PC-3 (cell line): ENCODE measurements around the gene MFSD6L. TPM values are rescaled to one million over a fixed set of nuclear protein-coding genes. Genes with fewer than 3 reads are reported as not detected.

Experiments used
- ATAC-seq: fragments of 200-7000 bp; cut with Tn5 transposase; 2 replicates; pipeline ENCODE4 v1.9.1; 2020; ENCODE audit warnings: mild to moderate bottlenecking, moderate library complexity
- BruUV-seq: library from RNA; stranded (reverse); fragments of 400-500 nt; replicated peaks from 2 replicates; lab custom pipeline; 2021; lab: Mats Ljungman, UMichigan
- CTCF ChIA-PET: fragments of 300-600 bp; sonication (Branson Sonifier 250); formaldehyde crosslinking; loops from one replicate; lab custom pipeline; 2022; ENCODE audit warnings: antibody characterized with exemption; lab: Charles Lee
- POLR2A ChIA-PET: fragments of 300-600 bp; sonication (Branson Sonifier 250); formaldehyde crosslinking; loops from one replicate; lab custom pipeline; 2022; ENCODE audit warnings: antibody characterized with exemption; ENCODE audit not compliant: unreplicated experiment; lab: Charles Lee
- DNase-seq: peaks from one replicate; pipeline ENCODE4 v3.0.0-alpha.2; 2015
- H2AFZ ChIP-seq: fragments of 300-600 bp; sonication (generic); 2 replicates; pipeline ENCODE4 v1.6.0; 2016; ENCODE audit warnings: antibody characterized with exemption, low read length
- H3F3A ChIP-seq: fragments of 300-600 bp; sonication (generic); one replicate; pipeline ENCODE4 v1.6.0; 2017; ENCODE audit warnings: antibody characterized with exemption, low read length, control low read depth, mild to moderate bottlenecking; ENCODE audit not compliant: unreplicated experiment
- H3K27ac ChIP-seq: fragments of 300-600 bp; sonication (generic); 2 replicates; pipeline ENCODE4 v1.5.1; 2016; ENCODE audit warnings: mild to moderate bottlenecking, low read length
- H3K27me3 ChIP-seq: fragments of 300-600 bp; sonication (generic); 2 replicates; pipeline ENCODE4 v1.6.1; 2016; ENCODE audit warnings: low read length, mixed read lengths
- H3K36me3 ChIP-seq: fragments of 300-600 bp; sonication (generic); 2 replicates; pipeline ENCODE4 v1.6.1; 2016; ENCODE audit warnings: low read depth, mixed run types, low read length, mixed read lengths
- H3K4me1 ChIP-seq: fragments of 300-600 bp; sonication (generic); 2 replicates; pipeline ENCODE4 v1.5.1; 2016; ENCODE audit warnings: low read length; ENCODE audit not compliant: insufficient read depth
- H3K4me2 ChIP-seq: fragments of 300-600 bp; sonication (generic); 2 replicates; pipeline ENCODE4 v1.6.0; 2016; ENCODE audit warnings: low read length
- H3K4me3 ChIP-seq: fragments of 300-600 bp; sonication (generic); 2 replicates; pipeline ENCODE4 v1.5.1; 2016; ENCODE audit warnings: mild to moderate bottlenecking, low read length, mixed read lengths
- H3K79me2 ChIP-seq: fragments of 300-600 bp; sonication (generic); 2 replicates; pipeline ENCODE4 v1.6.1; 2017; ENCODE audit warnings: low read length, mixed read lengths
- H3K9ac ChIP-seq: fragments of 300-600 bp; sonication (generic); 2 replicates; pipeline ENCODE4 v1.6.0; 2016; ENCODE audit warnings: mild to moderate bottlenecking, low read length
- H3K9me2 ChIP-seq: fragments of 300-600 bp; sonication (generic); replicated peaks from 2 replicates; pipeline ENCODE4 v1.6.1; 2016; ENCODE audit warnings: mixed run types, low read length, mixed read lengths
- H3K9me3 ChIP-seq: fragments of 300-600 bp; sonication (generic); 2 replicates; pipeline ENCODE4 v1.6.1; 2016; ENCODE audit warnings: low read length, mixed read lengths
- H4K20me1 ChIP-seq: fragments of 300-600 bp; sonication (generic); 2 replicates; pipeline ENCODE4 v1.6.1; 2016; ENCODE audit warnings: low read length, mixed read lengths
- EZH2 ChIP-seq: fragments of 300-600 bp; sonication (generic); IDR thresholded peaks from one replicate; pipeline ENCODE4 v1.6.1; 2017; ENCODE audit warnings: antibody characterized with exemption, mild to moderate bottlenecking, low read length; ENCODE audit not compliant: unreplicated experiment
- EZH2phosphoT487 ChIP-seq: fragments of 300-600 bp; sonication (generic); IDR thresholded peaks from 2 replicates; pipeline ENCODE4 v1.6.1; 2018; ENCODE audit warnings: mild to moderate bottlenecking, antibody characterized with exemption, low read length, borderline replicate concordance
- intact Hi-C: fragments of 100-400 bp; cut with micrococcal nuclease; formaldehyde crosslinking; loops from 2 replicates; pipeline ENCODE4 v1.9.0; 2023
- total RNA-seq: library from RNA; depleted of rRNA; stranded (reverse); fragments of >200 nt; gene quantifications from 2 replicates; pipeline ENCODE4 v1.2.3, GENCODE V29; 2014
- TF ChIP-seq, protein P1 (sequence below): fragments of 300-600 bp; sonication (generic); conservative IDR thresholded peaks from 2 replicates; pipeline ENCODE4 v1.5.1; 2017; ENCODE audit warnings: antibody characterized with exemption, low read depth, mild to moderate bottlenecking, low read length

MFSD6L gene
- total RNA-seq, 1 experiment from 2014 or later: 0.07 TPM

- Histone ChIP-seq H3K4me1 (no peaks in the 10 kb centered on the region), H3K36me3 (no peaks in the 10 kb centered on the region), H3K9me3 (no peaks in the 10 kb centered on the region), H2AFZ (no peak overlapping the region), H3K4me3 (no peak overlapping the region), H3K4me2 (no peak overlapping the region), H3K79me2 (no peaks in the 10 kb centered on the region), H3K27me3 (0 out of 2 replicates have a peak, but pooled peaks cover 14% of the 10 kb centered on the region), H3K27ac (no peak overlapping the region), H3F3A (no peaks in the 10 kb centered on the region), H3K9me2 (no peaks in the 10 kb centered on the region), H3K9ac (no peak overlapping the region), H4K20me1 (no peaks in the 10 kb centered on the region)
- ATAC-seq (no peak), DNase-seq (no peak)
- CTCF ChIA-PET: no interaction called here
- no peak for TF ChIP-seq EZH2
- TF ChIP-seq, protein P1, sequence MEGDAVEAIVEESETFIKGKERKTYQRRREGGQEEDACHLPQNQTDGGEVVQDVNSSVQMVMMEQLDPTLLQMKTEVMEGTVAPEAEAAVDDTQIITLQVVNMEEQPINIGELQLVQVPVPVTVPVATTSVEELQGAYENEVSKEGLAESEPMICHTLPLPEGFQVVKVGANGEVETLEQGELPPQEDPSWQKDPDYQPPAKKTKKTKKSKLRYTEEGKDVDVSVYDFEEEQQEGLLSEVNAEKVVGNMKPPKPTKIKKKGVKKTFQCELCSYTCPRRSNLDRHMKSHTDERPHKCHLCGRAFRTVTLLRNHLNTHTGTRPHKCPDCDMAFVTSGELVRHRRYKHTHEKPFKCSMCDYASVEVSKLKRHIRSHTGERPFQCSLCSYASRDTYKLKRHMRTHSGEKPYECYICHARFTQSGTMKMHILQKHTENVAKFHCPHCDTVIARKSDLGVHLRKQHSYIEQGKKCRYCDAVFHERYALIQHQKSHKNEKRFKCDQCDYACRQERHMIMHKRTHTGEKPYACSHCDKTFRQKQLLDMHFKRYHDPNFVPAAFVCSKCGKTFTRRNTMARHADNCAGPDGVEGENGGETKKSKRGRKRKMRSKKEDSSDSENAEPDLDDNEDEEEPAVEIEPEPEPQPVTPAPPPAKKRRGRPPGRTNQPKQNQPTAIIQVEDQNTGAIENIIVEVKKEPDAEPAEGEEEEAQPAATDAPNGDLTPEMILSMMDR: peak; percentile 37; the same call in 1 of the 2 replicates
- no peak for TF ChIP-seq EZH2phosphoT487
- intact Hi-C loops: no loop called here
- no TSS peak for BruUV-seq
- POLR2A ChIA-PET: no interaction called here
Measured at GRCh38 chr17:8791248-8791909, 7.8 kb downstream of the MFSD6L start.

DNA sequence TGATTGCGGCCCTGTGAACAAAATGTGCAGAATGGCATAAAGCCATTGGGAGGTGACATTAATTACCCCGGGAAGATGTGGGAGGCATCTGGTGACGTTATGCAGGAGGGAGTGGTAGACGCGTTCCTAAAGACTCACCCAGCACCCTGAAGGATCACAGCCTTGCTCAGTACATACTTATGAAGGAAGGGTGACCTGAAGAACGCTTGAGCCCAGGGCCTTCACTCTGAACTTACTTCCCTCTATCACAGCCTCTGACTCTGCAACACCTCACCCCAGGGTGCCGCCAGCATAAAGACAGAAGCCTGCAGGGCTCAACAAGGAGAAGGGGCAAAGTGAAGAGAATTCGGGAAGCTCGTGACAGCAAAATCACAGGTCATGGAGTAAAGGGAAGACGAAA, 9.4 kb downstream of the MFSD6L start:
- Histone ChIP-seq H3K79me2 (no peaks in the 10 kb centered on the region), H3K9me3 (no peaks in the 10 kb centered on the region), H2AFZ (no peak overlapping the region), H3K27me3 (0 out of 2 replicates have a peak, but pooled peaks cover 14% of the 10 kb centered on the region), H3K9ac (no peak overlapping the region), H3K9me2 (no peaks in the 10 kb centered on the region), H3K4me1 (no peaks in the 10 kb centered on the region), H3K4me2 (no peak overlapping the region), H3K27ac (no peak overlapping the region), H3K36me3 (no peaks in the 10 kb centered on the region), H4K20me1 (no peaks in the 10 kb centered on the region), H3K4me3 (no peak overlapping the region), H3F3A (no peaks in the 10 kb centered on the region)
- no peak for DNase-seq
- no TSS peak for BruUV-seq
- ATAC-seq: no peak
- TF ChIP-seq EZH2phosphoT487: no peak
- TF ChIP-seq, protein P1: no peak
- TF ChIP-seq EZH2: no peak
- ChIA-PET CTCF (no interaction called here), POLR2A (no interaction called here)
- intact Hi-C loops: no loop called here

DNA sequence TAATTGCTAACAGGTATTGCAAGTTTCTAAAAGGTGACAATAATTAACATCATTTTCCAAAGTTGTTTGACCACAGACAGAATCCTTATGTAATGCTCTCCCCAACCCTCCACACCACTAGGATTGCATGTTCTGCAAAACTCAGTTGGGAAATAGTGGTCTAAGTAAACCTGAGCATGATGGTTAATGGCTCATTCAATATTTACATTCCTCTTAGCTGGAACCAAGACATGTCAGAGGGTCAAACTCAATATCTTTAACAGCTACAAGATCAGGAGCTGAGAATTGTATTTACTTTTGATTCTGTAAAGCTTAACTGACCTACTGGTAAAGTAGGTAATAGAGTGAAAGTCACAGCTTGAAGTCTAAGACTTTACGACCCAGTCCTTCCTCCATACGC, 10.2 kb downstream of the MFSD6L start:
- Histone ChIP-seq H3K27ac (no peak overlapping the region), H3K4me2 (no peak overlapping the region), H2AFZ (no peak overlapping the region), H3K4me1 (no peaks in the 10 kb centered on the region), H3K9me2 (no peaks in the 10 kb centered on the region), H3K9me3 (no peaks in the 10 kb centered on the region), H3F3A (no peaks in the 10 kb centered on the region), H3K79me2 (no peaks in the 10 kb centered on the region), H3K9ac (no peak overlapping the region), H3K27me3 (0 out of 2 replicates have a peak, but pooled peaks cover 14% of the 10 kb centered on the region), H4K20me1 (no peaks in the 10 kb centered on the region), H3K4me3 (no peak overlapping the region), H3K36me3 (no peaks in the 10 kb centered on the region)
- ChIA-PET CTCF (no interaction called here), POLR2A (no interaction called here)
- DNase-seq (no peak), ATAC-seq (no peak)
- intact Hi-C loops: no loop called here
- TF ChIP-seq EZH2 (no peak), EZH2phosphoT487 (no peak)
- TF ChIP-seq, protein P1: no peak
- BruUV-seq: no TSS peak
